ENCODE data around the gene OVCA2.

The OVCA2 gene

GRCh38 chr17:2065949-2066400 lies 24.2 kb downstream of the OVCA2 start:
- no peak for DNase-seq (ENCODE audit: low spot score)

GRCh38 chr17:2067048-2067561 lies 25.3 kb downstream of the OVCA2 start:
- no peak for DNase-seq (ENCODE audit: low spot score)

GRCh38 chr17:2067608-2068024 lies 25.8 kb downstream of the OVCA2 start:
- no peak for DNase-seq (ENCODE audit: low spot score)

- DNase-seq (ENCODE audit: low spot score): no peak
Measured at GRCh38 chr17:2068031-2068518, 26.3 kb downstream of the OVCA2 start.

GRCh38 chr17:2068519-2069051 lies 26.8 kb downstream of the OVCA2 start:
- no peak for DNase-seq (ENCODE audit: low spot score)

GRCh38 chr17:2070241-2071023 lies 28.6 kb downstream of the OVCA2 start:
- DNase-seq (ENCODE audit: low spot score): no peak

- no peak for DNase-seq (ENCODE audit: low spot score)
Measured at GRCh38 chr17:2071024-2071385, 29.2 kb downstream of the OVCA2 start.

- DNase-seq (ENCODE audit: low spot score): no peak
Measured at GRCh38 chr17:2071455-2072281, 29.8 kb downstream of the OVCA2 start.

- no peak for DNase-seq (ENCODE audit: low spot score)
Measured at GRCh38 chr17:2074919-2075318, 33.1 kb downstream of the OVCA2 start.

- no peak for DNase-seq (ENCODE audit: low spot score)
Measured at GRCh38 chr17:2075336-2076086, 33.7 kb downstream of the OVCA2 start.

GRCh38 chr17:2076087-2076984 lies 34.5 kb downstream of the OVCA2 start:
- no peak for DNase-seq (ENCODE audit: low spot score)

- DNase-seq (ENCODE audit: low spot score): no peak
Measured at GRCh38 chr17:2077040-2077439, 35.2 kb downstream of the OVCA2 start.

GRCh38 chr17:2081564-2081963 lies 39.7 kb downstream of the OVCA2 start:
- no peak for DNase-seq (ENCODE audit: low spot score)

GRCh38 chr17:2082003-2082781 lies 40.4 kb downstream of the OVCA2 start:
- no peak for DNase-seq (ENCODE audit: low spot score)

- no peak for DNase-seq (ENCODE audit: low spot score)
Measured at GRCh38 chr17:2083613-2084035, 41.8 kb downstream of the OVCA2 start.

- DNase-seq (ENCODE audit: low spot score): no peak
Measured at GRCh38 chr17:2084036-2084765, 42.4 kb downstream of the OVCA2 start.

GRCh38 chr17:2084766-2085647 lies 43.2 kb downstream of the OVCA2 start:
- DNase-seq (ENCODE audit: low spot score): no peak

- DNase-seq (ENCODE audit: low spot score): no peak
Measured at GRCh38 chr17:2085648-2085949, 43.8 kb downstream of the OVCA2 start.

All from D341Med (cell line).